GM19193 (cell line): Measurements from ENCODE around the gene ING3.

Experiments
- POLR2A ChIP-seq: IDR thresholded peaks from 4 replicates; pipeline ENCODE4 v1.6.1; 2011; ENCODE audit not compliant: insufficient read depth, insufficient read length; ENCODE audit errors: extremely low read depth

Gene ING3

DNA sequence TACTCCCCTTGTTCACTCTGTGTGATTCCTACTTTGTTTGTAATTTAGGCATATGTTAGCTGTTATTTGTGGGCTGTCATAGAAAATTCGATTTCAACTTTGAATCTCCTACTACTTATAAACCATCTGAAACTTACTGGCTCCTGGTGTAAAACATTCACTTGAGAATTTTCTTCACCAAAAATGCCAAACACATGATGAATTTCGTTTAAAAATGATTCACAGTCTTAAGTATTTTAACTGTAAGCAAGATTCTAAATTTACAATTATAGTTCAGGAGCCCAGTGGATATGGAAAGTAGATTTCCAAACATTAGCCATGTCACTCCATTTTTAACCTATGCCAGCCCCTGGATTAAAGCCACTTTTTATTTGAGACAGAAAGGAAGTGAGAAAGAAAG, 41.0 kb downstream of the ING3 start:
- no peak for TF ChIP-seq POLR2A

GRCh38 chr7:120992272-120992964, 41.8 kb downstream of the ING3 start:
- TF ChIP-seq POLR2A = no peak

GRCh38 chr7:120992965-120993494, 42.5 kb downstream of the ING3 start:
- no peak for TF ChIP-seq POLR2A

DNA sequence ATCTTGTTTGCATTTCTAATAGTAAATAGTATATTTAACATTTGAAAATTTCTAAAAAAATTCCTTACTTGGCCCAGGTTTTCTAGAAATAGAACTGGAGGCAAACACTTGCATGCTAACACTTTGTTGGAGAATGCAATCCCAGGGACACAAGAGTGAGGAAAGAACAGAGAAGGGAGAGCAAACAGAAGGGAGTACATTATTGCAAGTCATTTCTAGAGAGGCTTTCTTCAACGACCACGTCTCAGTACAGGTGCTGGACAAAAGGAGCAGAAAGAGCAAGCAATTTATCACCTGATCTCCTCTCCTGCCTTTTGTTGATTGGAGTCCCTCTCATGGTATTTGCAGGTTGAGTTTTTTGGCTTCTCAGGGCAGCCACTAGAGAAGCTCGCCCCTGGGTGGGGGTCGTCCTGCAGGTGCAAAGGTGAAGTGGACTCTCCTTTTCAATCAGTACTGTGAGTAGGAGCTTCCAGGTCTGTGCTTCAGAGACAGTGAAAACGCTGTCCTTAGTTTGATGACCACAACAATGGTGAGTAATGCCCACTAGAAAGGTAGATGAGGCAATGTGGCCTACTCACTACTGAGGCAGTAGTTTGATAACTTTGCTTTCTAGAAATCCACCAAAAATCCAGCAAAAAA, 43.1 kb downstream of the ING3 start:
- TF ChIP-seq POLR2A = no peak

GRCh38 chr7:120994512-120995410, 44.2 kb downstream of the ING3 start:
- no peak for TF ChIP-seq POLR2A

- TF ChIP-seq POLR2A = no peak
Measured at GRCh38 chr7:120995654-120996053, 45.1 kb downstream of the ING3 start.

GRCh38 chr7:120996333-120996987, 45.9 kb downstream of the ING3 start:
- TF ChIP-seq POLR2A = no peak

DNA sequence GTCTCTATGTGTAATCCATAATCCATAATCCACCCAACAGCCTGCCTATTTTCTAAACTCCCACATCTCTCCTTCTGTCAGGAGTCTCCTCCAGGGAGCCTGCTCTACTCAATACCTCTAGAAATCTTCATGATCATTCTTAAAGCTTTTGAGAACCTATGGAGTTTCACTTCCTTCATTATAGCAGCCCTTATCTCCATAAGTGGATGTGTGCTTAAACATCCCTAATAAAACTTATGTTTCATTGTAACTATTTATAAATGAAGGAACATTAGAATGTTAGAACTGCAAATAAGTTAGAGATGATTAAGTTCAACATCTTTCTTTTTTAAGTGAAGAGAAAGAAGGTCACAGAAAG, 46.4 kb downstream of the ING3 start:
- TF ChIP-seq POLR2A = no peak

- no peak for TF ChIP-seq POLR2A
Measured at GRCh38 chr7:120997882-120998474, 47.4 kb downstream of the ING3 start.

DNA sequence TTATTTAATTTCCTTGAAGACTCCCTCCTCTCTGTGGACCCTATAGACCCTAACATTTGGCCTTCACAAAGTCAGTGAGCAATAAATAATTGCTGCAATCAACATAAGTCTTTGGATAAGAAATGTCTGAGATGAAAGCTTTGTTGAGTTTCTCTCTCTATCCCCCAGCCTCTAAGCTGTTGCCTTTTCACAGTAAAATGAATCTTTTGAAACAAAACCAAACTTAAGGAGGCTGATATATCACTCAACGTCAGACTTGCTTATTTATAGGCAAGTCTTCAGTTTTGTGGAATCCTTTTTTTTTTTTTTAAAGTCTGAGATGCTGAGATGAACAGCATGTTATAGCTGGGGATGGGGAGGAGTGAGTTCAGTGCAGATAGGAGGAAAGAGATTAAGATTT, 47.9 kb downstream of the ING3 start:
- no peak for TF ChIP-seq POLR2A

- TF ChIP-seq POLR2A = no peak
Measured at GRCh38 chr7:120998996-120999565, 48.5 kb downstream of the ING3 start.

DNA sequence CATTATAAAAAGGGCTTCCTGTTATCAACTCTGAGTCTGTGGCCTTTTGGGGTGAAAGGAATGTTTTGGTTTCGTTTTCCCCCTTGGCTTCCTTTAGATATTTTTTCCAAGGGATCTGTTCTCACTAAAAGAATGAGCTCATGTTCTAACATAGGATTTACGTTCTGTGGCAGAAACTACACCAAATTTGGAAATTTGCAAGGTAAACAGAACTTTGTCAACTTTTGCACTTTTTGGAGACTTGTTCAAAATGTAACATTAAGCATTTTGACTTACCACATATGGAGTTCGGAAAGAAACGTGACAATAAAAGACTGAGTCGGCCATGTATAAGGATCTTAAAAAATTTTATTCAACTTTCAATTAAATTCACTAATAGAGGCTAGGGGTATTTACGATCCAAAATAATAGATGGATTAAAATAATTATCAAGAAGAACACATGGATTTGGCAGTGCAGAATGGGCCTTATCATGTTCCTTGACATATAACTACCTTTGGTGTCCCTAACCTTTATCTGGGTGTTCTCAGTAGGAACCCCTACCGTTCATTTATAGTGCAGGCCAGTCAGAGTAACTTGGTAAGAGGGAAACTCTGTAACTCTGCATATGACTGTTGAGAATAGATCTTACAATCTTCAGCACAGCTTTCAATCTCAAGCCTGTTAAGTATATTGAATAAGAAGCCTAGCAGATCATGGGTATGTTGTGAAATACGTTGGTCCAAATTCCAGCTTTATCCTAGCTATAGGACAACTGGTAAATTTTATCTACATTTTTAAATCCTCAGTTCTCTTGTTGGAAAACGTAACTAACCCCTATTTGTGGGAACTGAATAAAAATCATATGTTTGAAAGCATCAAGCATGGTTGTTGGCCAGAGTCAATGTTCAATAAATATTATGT, 49.8 kb downstream of the ING3 start:
- no peak for TF ChIP-seq POLR2A

DNA sequence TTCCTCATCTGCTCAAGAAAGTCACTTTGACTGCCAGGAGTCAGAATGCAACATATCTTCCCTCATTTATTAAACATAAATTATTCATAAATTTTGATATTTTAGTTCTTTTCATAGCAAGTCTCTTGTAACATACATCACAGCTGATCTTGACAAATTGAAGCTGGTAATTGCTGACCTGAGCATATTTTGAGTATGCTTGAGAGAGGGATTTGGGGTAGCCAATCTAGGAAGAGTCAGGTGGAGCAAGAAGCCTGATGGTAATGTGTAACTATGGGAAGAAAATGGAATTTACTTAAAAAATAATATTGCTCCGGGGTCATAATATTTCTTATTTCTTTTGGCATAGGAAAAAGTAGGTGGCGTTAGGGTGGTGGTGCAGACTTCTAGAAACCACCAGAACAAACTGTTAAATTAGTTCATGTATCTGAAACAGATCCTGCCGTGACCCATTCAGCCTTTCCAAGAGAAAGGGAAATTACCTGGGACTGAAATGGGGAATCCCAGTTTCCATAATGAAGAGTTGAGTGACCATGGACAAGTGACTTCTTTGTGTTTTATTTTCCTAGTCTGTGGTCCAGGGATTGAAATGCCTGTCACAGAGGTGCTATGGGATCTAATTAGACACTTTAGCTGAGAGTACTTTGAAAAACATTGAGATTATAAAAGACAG, 50.8 kb downstream of the ING3 start:
- no peak for TF ChIP-seq POLR2A
